Thymus (tissue), 11 donors: Measurements from ENCODE around the gene BRIP1. TPM values are rescaled to one million over a fixed set of nuclear protein-coding genes. Genes with fewer than 3 reads are reported as not detected.
"Not testable (repeated sequence)": the region's sequence is repeated elsewhere in the genome, so short reads cannot be mapped to it uniquely, and the experiment has no call there.

Experiments
- DNase-seq, 9 donors: peaks; one replicate each; pipeline ENCODE4 v3.0.0-alpha.2; 2013; ENCODE audit warnings: low spot score in 9 of 9, low read depth in 6 of 9, missing footprints in 1 of 9
- H3K27ac ChIP-seq, 2 donors: one replicate each; pipeline ENCODE4 v1.5.1; 2013; ENCODE audit warnings: control low read depth in 1 of 2, low read depth in 1 of 2, low read length in 1 of 2, mild to moderate bottlenecking in 1 of 2, moderate library complexity in 1 of 2
- H3K27me3 ChIP-seq, 2 donors: one replicate each; pipeline ENCODE4 v1.5.1; 2013; ENCODE audit warnings: low read length in 1 of 2; ENCODE audit not compliant: control insufficient read depth in 2 of 2, insufficient read depth in 1 of 2
- H3K36me3 ChIP-seq, 2 donors: one replicate each; pipeline ENCODE4 v1.5.1; 2013; ENCODE audit warnings: low read length in 1 of 2, mild to moderate bottlenecking in 1 of 2, moderate library complexity in 1 of 2; ENCODE audit not compliant: control insufficient read depth in 2 of 2, insufficient read depth in 2 of 2
- H3K4me1 ChIP-seq, 2 donors: one replicate each; pipeline ENCODE4 v1.5.1; 2013; ENCODE audit warnings: low read length in 2 of 2; ENCODE audit not compliant: control insufficient read depth in 2 of 2, insufficient read depth in 2 of 2
- H3K4me3 ChIP-seq, 2 donors: one replicate each; pipeline ENCODE4 v1.5.1; 2013; ENCODE audit warnings: low read length in 2 of 2, control low read depth in 1 of 2, mild to moderate bottlenecking in 1 of 2
- H3K9me3 ChIP-seq, 2 donors: one replicate each; pipeline ENCODE4 v1.5.1; 2013; ENCODE audit warnings: low read length in 1 of 2, mild to moderate bottlenecking in 1 of 2; ENCODE audit not compliant: control insufficient read depth in 2 of 2, insufficient read depth in 1 of 2
- WGBS: extraction: QIAGEN DNeasy Blood & Tissue Kit; methylation state at CpG from one replicate; pipeline ENCODE4 v1.1.7; 2013; 5-methylcytosine and 5-hydroxymethylcytosine counted together
- polyA plus RNA-seq: library from polyadenylated mRNA; stranded (reverse); fragments of 200-250 nt; gene quantifications from one replicate; pipeline ENCODE4 v1.2.3, GENCODE V29; 2013
- total RNA-seq: library from RNA; stranded (reverse); fragments of 120-200 nt; gene quantifications from one replicate; pipeline ENCODE4 v1.2.4, GENCODE V29; 2013
- donor health status: healthy.

Gene BRIP1
- total and polyA plus RNA-seq, 2 donors: 0.68 to 11.5 TPM

DNA sequence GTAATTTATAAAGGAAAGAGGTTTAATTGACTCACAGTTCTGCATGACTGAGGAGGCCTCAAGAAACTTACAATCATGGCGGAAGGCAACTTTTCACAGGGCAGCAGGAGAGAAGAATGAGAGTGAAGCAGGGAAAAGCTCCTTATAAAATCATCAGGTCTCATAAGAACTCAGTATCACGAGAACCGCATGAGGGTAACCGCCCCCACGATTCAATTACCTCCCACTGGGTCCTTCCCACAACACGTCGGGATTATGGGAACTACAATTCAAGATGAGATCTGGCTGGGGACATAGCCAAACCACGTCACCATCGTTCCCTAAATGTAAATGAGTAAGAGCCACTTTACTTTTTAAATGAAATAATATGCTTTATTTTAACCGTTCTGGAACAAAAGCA lies 182.4 kb downstream of the BRIP1 start:
- Histone ChIP-seq H3K27ac (no peak overlapping the region), H3K36me3 (no peaks in the 10 kb centered on the region), H3K27me3 (no peaks in the 10 kb centered on the region), H3K4me3 (no peak overlapping the region), H3K9me3 (no peaks in the 10 kb centered on the region), H3K4me1 (no peaks in the 10 kb centered on the region)
- no peak for DNase-seq
- WGBS: 98% methylated on average over 10 of the region's 10 CpGs

DNA sequence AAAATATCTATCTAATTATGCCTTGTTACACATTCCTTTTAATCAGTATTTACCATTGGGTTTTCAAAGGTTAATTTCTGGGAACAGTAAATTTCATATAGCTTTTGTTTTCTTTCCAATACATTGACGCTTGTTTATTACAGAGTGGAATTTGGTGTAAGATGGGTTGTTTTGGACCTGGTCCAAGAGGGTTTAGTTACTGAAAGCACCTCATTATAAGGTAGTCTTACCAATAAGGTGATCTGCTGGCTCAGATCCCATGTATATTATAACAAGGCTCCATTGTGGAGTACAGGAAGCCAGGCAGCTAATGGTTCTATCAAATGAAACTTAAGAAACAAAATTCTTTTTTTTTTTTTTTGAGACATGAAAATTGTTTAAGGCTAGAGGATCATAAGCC lies 185.0 kb downstream of the BRIP1 start:
- Histone ChIP-seq H3K4me1 (no peaks in the 10 kb centered on the region), H3K4me3 (no peak overlapping the region), H3K9me3 (no peaks in the 10 kb centered on the region), H3K27ac (no peak overlapping the region), H3K27me3 (no peaks in the 10 kb centered on the region), H3K36me3 (no peaks in the 10 kb centered on the region)
- WGBS: 97% methylated on average over 1 of the region's 1 CpG
- no peak for DNase-seq

DNA sequence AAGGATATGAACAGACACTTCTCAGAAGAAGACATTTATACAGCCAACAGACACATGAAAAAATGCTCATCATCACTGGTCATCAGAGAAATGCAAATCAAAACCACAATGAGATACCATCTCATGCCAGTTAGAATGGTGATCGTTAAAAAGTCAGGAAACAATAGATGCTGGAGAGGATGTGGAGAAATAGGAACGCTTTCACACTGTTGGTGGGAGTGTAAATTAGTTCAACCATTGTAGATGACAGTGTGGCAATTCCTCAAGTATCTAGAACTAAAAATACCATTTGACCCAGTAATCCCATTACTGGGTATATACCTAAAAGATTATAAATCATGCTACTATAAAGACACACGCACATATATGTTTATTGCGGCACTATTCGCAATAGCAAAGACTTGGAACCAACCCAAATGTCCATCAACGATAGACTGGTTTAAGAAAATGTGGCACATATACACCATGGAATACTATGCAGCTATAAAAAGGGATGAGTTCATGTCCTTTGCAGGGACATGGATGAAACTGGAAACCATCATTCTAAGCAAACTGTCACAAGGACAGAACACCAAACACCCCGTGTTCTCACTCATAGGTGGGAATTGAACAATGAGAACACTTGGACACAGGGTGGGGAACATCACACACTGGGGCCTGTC lies 186.0 kb downstream of the BRIP1 start:
- WGBS: 81% methylated on average over 7 of the region's 7 CpGs
- not testable (repeated sequence) for H3K36me3 ChIP-seq, H3K27me3 ChIP-seq, H3K9me3 ChIP-seq, H3K4me3 ChIP-seq, H3K4me1 ChIP-seq, DNase-seq, H3K27ac ChIP-seq

DNA sequence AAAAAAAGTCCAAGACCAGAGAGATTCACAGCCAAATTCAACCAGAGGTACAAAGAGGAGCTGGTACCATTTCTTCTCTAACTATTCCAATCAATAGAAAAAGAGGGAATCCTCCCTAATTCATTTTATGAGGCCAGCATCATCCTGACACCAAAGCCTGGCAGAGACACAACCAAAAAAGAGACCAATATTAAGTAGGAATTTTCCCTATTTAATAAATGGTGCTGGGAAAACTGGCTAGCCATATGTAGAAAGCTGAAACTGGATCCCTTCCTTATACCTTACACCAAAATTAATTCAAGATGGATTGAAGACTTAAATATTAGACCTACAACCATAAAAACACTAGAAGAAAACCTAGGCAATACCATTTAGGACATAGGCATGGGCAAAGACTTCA lies 186.8 kb downstream of the BRIP1 start:
- H3K27ac ChIP-seq, H3K36me3 ChIP-seq, H3K4me1 ChIP-seq, H3K4me3 ChIP-seq, H3K27me3 ChIP-seq, DNase-seq, H3K9me3 ChIP-seq: not testable (repeated sequence)

DNA sequence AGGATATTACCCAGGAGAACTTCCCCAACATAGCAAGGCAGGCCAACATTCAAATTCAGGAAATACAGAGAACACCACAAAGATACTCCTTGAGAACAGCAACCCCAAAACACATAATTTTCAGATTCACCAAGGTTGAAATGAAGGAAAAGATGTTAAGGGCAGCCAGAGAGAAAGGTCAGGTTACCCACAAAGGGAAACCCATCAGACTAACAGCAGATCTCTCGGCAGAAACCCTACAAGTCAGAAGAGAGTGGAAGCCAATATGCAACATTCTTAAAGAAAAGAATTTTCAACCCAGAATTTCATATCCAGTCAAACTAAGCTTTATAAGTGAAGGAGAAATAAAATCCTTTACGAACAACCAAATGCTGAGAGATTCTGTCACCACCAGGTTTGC lies 188.7 kb downstream of the BRIP1 start:
- not testable (repeated sequence) for H3K27me3 ChIP-seq, H3K4me1 ChIP-seq, H3K36me3 ChIP-seq, H3K4me3 ChIP-seq, H3K9me3 ChIP-seq, DNase-seq, H3K27ac ChIP-seq
- over 99% methylated on average over 2 of the region's 2 CpGs for WGBS

DNA sequence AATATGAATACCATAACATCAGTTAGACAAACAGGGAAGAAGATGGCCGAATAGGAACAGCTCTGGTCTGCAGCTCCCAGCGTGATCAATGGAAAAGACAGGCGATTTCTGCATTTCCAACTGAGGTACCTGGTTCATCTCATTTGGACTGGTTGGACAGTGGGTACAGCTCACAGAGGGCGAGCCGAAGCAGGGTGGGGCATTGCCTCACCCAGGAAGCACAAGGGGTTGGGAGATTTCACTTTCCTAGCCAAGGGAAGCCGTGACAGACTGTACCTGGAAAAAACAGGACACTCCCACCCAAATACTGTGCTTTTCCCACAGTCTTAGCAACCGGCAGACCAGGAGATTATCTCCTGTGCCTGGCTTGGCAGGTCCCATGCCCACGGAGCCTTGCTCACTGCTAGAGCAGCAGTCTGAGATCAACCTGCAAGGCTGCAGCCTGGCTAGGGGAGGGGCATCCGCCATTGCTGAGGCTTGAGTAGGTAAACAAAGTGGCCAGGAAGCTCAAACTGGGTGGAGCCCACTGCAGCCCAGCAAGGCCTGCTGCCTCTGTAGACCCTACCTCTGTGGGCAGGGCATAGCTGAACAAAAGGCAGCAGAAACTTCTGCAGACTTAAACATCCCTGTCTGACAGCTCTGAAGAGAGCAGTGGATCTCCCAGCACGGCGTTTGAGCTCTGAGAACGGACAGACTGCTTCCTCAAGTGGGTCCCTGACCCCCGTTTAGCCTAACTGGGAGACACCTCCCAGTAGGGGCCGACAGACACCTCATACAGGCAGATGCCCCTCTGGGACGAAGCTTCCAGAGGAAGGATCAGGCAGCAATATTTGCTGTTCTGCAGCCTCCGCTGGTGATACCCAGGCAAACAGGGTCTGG lies 190.1 kb downstream of the BRIP1 start:
- H3K9me3 ChIP-seq, H3K4me1 ChIP-seq, DNase-seq, H3K27me3 ChIP-seq, H3K27ac ChIP-seq, H3K36me3 ChIP-seq, H3K4me3 ChIP-seq: not testable (repeated sequence)
- WGBS: 97% methylated on average over 16 of the region's 16 CpGs

DNA sequence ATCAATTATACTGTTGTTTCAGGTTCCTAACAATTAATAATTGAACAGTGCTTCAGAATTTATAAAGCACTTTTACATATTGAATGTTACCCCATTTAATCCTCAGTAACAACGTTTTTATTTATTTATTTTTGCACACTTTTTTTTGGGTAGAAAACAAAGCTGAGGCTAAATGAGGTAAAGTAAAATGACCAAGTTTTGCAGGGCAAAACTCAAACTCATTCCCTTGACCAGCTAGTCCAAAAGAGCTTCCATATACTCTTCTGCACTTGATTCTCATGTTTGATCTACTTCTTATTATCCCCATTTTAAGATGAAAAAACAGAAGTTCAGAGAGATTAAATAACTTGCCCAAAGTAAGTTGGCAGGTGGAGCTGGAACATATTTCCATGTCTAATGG lies 191.2 kb downstream of the BRIP1 start:
- no peaks in the 10 kb centered on the region for H3K36me3 ChIP-seq
- H3K27ac ChIP-seq: no peak overlapping the region
- H3K4me1 ChIP-seq: no peaks in the 10 kb centered on the region
- H3K9me3 ChIP-seq: no peaks in the 10 kb centered on the region
- no peaks in the 10 kb centered on the region for H3K27me3 ChIP-seq
- WGBS: 81% methylated on average over 1 of the region's 1 CpG
- no peak overlapping the region for H3K4me3 ChIP-seq
- DNase-seq: no peak

DNA sequence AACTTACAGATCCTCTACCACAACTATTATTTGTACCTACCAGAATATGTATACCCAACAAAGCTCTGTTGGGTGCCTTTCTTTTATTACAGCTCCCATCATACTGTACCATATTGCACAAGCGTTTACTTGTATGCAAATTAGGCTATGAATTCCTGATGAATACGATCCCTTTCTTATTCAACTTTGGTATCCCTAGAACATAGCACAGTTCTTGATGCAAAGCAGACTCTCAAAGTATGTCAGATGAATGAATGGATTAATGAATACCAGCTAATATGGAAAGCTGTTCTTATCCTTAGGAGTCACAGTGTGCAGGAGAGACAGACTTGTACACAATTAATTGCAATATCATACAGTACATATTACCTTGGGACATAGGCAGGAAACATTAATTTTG lies 192.6 kb downstream of the BRIP1 start:
- no peaks in the 10 kb centered on the region for H3K27me3 ChIP-seq
- no peak overlapping the region for H3K27ac ChIP-seq
- no peaks in the 10 kb centered on the region for H3K36me3 ChIP-seq
- 95% methylated on average over 2 of the region's 2 CpGs for WGBS
- H3K9me3 ChIP-seq: no peaks in the 10 kb centered on the region
- H3K4me1 ChIP-seq: no peaks in the 10 kb centered on the region
- no peak overlapping the region for H3K4me3 ChIP-seq
- DNase-seq: no peak

DNA sequence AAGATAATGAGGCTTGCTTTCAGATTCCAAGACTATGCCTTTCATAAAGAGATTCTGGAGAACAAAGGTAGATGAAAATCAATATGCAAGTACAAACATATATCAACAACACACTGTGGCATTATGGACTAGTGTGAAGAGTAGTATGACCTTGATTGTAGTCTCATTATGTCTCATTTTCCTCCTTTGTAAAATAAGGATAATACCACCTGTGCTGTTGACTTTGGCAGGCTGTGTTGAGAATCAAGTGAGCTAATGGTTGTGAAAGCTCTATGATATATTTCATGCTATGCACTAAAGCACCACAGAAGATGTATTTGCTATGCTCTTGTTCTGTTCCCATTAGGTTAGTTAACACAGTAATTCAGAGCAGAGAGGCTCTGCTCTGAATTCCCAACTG lies 193.8 kb downstream of the BRIP1 start:
- Histone ChIP-seq H3K9me3 (no peaks in the 10 kb centered on the region), H3K27ac (no peak overlapping the region), H3K27me3 (no peaks in the 10 kb centered on the region), H3K4me1 (no peaks in the 10 kb centered on the region), H3K36me3 (no peaks in the 10 kb centered on the region), H3K4me3 (no peak overlapping the region)
- no peak for DNase-seq
